Cerebellar nuclear complex (tissue), 1 donor: Measurements from ENCODE around the gene RHBDL2.
"Not testable (repeated sequence)": the region's sequence is repeated elsewhere in the genome, so short reads cannot be mapped to it uniquely, and the experiment has no call there.

ENCODE experiments used
- DNase-seq, 2 experiments: peaks; one replicate each; lab custom pipeline; 2025; lab: John Stamatoyannopoulos, UW

Gene RHBDL2, protein sequence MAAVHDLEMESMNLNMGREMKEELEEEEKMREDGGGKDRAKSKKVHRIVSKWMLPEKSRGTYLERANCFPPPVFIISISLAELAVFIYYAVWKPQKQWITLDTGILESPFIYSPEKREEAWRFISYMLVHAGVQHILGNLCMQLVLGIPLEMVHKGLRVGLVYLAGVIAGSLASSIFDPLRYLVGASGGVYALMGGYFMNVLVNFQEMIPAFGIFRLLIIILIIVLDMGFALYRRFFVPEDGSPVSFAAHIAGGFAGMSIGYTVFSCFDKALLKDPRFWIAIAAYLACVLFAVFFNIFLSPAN

DNA sequence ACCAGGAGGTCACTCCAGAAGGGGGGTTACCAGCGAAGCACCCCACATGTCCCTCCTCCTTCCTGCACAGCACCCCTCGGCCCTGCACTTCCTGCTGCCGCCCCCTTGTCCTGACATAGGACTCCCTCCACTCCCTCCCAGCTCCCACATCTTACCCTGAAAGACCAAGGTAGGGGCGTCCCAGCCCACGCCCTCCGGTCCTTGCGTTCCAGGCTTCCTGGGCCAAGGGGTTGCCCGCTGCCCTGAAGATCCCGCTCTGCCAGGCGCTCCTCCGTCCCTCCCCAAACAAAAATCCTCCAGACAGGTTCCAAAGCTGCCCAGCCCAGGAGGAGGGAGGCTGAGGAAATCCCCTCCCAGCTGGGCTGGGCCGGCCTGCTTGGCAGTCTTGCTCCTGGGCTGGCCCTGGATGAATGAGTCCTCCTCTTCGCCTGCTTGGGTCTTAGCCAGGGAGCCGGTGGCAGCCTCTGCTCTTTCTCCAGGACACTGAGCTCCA lies at the start of gene RHBDL2:
Gene RHBDL2, minus strand, starts transcription at position 304 of the 493 bp plus-strand sequence. CDS start 22,618 bp downstream, outside the sequence.
- DNase-seq: no peak

DNA sequence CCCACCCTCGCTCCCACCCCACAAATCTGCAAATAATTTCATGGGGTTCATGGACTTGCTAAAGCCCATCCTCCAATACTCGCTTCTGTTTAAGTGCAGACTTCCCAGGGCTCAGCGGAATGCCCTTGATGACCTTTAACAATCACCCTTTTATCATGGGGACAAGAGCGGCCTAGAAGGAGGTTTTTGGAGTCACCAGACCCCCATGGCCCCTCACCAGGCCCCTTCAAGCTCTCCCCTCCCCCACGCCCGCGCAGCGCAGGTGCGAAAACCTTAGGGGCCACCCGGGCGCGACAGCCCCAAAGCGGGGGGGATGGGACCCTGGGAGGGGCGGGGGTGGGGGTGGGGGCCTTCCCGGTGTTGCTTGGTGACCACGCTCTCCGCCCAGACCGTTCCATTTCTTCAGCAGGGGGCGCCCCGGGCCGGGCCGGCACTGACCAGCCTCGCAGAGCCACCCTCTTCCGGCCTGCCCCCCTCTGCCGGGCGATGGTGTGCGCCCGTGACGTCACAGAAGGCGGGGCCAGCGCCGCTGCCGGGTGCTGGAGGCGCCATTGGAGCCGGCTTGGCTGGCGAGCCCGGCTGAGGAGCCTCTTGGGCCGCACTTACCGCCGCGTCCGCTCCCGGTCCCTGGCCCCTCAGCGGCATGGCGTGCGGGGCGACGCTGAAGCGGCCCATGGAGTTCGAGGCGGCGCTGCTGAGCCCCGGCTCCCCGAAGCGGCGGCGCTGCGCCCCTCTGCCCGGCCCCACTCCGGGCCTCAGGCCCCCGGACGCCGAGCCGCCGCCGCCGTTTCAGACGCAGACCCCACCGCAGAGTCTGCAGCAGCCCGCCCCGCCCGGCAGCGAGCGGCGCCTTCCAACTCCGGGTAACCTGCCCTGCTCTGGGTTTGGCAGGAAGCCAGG lies 49.4 kb upstream of the RHBDL2 start, which contains the start of gene AKIRIN1:
Gene AKIRIN1, plus strand, starts transcription at position 539 of the 900 bp plus-strand sequence. Its CDS starts 105 bp downstream, at position 644.
- DNase-seq: peak; percentile 73 to 93

GRCh38 chr1:38990386-38990737 lies 48.7 kb upstream of the RHBDL2 start:
- DNase-seq: no peak

DNA sequence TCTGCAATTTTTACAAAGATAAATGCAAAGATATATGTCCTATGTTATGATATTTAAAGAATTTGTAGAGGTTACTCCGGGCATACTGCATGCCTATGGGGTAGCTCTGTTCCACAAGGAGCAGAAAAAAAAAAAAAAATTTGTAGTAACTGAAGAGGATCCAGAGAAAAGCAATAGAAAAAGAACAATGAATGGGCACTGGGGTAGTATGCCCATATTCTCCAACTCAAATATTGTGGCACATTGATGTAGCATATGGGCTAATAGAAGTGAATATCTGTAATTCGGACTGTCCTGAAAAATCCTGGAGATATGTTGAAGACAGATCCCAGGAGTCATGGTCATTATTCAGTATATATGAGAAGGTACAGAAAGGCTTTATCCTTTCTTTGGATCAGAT lies 48.3 kb upstream of the RHBDL2 start:
- no peak for DNase-seq

GRCh38 chr1:38979380-38979779 lies 37.8 kb upstream of the RHBDL2 start:
- DNase-seq: not testable (repeated sequence)

DNA sequence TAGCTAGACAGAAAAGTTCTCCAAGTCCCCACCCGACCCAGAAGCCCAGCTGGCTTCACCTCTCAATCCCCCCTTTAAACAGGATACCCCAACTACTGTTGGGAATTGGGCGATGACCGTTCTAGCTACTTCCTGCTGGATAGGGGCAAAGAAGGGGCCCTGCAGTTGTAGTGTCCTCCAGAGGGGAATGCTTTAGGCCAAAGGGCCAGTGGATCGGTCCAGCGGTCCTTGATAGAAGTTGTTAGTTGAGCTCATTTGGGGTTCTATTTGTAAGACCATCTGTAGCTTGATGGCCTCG lies 36.6 kb upstream of the RHBDL2 start:
- not testable (repeated sequence) for DNase-seq

DNA sequence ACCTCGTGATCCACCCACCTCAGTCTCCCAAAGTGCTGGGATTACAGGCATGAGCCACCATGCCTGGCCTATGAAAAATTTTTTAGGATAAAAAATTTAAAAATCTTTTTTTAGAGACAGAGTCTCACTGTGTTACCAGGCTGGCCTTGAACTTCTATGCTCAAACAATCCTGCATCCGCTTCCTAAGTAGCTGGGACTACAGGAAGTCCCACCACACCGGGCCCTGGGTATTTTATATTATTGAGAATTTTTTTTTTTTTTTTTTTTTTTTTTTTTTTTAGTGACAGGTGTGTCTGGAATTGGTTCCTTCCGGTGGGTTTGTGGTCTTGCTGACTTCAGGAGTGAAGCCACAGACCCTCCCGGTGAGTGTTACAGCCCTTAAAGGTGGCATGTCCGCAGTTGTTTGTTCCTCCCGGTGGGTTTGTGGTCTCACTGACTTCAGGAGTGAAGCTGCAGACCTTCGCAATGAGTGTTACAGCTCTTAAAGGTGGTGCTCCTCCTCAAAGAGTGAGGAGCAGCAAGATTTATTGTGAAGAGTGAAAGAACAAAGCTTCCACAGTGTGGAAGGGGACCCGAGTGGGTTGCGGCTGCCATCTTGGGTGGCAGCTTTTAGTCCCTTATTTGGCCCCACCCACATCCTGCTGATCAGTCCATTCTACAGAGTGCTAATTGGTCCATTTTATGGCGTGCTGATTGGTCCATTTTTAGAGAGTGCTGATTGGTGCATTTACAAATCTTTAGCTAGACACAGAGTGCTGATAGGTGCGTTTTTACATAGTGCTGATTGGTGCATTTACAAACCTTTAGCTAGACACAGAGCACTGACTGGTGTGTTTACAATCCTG lies 36.0 kb upstream of the RHBDL2 start:
- not testable (repeated sequence) for DNase-seq

DNA sequence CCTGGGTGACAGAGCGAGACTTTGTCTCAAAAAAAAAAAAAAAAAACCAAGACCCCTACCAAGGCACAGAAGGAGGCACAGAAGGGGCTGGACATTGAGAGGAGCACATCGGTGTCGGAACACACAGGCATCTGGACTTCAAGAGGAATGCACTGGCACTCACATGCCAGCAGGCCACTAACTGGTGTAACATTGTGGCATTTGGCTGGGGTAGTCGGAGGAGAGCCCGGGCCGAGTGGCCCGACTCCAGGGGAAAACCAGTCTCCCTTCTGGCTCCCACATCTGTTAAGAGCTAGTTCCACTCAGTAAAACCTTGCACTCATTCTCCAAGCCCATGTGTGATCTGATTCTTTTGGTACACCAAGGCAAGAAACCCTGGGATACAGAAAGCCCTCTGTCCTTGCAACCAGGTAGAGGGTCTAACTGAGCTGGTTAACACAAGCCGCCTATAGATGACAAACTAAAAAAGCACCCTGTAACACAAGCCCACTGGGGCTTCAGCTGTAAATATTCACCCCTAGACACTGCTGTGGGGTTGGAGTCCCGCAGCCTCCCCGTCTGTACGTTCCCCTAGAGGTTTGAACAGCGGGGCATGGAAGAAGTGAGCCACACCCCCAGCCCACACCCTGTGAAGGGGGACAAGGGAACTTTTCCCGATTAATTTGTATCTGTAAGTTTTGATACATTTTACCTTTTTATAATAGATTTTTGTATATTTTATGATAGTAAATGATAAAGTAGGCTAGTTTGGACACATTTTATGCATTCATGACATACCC lies 32.2 kb upstream of the RHBDL2 start:
- DNase-seq: no peak

- DNase-seq: not testable (repeated sequence)
These were observed 31.5 kb upstream of the RHBDL2 start for GRCh38 chr1:38973145-38973544.

DNA sequence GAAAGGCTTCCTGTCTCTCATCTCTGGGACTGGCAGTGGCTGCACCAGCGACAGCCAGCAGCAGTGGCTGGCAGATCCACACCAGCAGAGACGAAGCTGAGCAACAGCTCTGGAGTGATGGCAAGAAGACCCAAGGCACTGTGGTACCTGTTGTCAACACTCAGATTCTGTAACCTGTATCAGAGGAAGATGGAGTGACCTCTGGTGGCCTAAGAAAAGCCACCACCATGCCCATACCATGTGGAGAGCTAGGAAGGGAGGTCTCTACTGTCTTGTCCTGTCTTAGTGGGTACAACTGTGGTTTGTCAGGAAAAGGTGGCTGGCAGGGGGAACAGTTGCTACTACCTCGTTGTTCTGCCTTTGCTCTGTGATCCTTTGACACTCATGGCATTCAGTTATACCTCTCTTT lies 22.5 kb upstream of the RHBDL2 start:
- DNase-seq: no peak

GRCh38 chr1:38962560-38962959 lies 20.9 kb upstream of the RHBDL2 start:
- no peak for DNase-seq

DNA sequence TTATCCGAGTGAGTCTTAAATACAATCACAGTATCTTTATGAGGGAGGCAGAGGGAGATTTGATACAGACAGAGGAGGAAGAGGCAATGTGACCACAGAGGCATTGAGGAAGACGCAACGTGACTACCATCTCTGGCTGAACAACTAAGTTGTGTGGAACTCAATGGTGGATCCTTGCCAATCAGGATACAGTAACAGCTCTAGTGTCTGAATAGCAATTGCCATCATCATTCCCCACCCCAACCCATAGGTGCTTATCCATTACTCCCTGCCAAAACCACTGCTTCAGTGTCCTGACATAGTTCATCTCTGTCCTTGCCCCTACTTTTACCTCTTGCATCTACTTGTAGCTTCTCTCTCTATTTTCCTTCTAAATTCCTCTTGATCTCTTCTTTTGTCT lies 20.5 kb upstream of the RHBDL2 start:
- no peak for DNase-seq

GRCh38 chr1:38958967-38959366 lies 17.3 kb upstream of the RHBDL2 start:
- no peak for DNase-seq

DNA sequence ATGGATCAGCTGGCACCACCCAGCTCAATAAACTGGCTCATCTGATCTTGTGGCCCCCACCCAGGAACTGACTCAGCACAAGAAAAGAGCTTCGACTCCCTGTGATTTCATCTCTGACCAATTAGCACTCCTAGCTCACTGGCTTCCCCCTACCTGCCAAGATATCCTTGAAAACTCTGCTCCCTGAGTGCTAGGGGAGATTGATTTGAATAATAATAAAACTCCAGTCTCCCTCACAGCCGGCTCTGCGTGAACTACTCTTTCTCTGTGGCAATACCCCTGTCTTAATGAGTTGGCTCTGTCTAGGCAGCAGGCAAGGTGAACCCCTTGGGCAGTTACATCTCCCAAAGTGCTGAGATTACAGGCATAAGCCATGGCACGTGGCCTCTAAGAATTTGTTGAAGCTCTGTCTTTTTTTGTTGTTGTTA lies 11.8 kb upstream of the RHBDL2 start:
- no peak for DNase-seq

- no peak for DNase-seq
These were observed 8.9 kb upstream of the RHBDL2 start for GRCh38 chr1:38950553-38950952.

DNA sequence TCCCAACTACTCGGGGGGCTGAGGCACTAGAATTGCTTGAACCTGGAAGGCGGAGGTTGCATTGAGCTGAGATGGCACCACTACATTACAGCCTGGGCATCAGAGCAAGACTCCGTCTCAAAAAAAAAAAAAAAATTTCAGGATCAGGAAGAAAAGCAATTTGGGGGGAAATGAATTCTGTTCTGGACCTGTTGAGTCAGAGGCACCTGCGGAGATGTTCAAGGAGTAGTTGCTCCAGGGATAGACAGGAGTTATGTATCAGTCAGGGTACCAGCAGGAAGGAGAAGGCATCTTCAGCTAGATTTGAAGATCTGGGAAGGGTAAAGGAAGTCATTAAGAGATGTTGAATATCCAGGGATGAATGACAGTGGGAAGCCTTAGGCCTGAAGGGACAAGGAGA lies 2.9 kb upstream of the RHBDL2 start:
- no peak for DNase-seq

DNA sequence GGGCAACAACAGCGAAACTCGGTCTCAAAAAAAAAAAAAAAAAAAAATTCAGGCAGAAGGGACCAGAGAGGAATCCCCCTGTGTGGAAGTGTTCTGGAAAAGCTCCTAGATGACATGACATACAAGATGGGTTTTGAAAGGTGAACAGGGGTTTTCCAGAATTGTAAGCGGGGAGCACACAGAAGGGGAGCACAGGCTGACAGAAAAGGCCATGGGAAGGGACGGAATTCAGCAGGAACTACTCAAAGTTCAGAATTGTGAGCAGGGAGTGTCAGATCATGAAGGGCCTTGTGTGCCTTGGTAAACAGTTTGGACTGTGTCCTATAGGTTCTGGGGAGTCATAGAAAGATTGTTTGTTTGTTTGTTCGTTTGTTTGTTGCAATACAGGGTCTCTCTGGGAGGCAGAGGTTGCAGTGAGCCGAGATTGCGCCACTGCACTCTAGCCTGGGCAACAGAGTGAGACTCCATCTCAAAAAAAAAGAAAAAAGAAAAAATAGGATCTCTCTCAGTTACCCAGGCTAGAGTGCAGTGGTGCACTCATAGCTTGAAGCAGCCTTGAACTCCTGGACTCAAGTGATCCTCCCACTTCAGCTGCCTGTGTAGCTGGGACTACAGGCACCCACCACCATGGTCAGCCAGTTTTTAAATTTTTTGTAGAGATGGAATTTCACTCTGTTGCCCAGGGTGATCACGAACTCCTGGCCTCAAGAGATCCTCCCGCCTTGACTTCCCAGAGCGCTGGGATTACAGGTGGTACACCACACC lies 1.2 kb upstream of the RHBDL2 start:
- no peak for DNase-seq

- no peak for DNase-seq
These were observed 537 bp downstream of the RHBDL2 start for GRCh38 chr1:38941093-38941492.

DNA sequence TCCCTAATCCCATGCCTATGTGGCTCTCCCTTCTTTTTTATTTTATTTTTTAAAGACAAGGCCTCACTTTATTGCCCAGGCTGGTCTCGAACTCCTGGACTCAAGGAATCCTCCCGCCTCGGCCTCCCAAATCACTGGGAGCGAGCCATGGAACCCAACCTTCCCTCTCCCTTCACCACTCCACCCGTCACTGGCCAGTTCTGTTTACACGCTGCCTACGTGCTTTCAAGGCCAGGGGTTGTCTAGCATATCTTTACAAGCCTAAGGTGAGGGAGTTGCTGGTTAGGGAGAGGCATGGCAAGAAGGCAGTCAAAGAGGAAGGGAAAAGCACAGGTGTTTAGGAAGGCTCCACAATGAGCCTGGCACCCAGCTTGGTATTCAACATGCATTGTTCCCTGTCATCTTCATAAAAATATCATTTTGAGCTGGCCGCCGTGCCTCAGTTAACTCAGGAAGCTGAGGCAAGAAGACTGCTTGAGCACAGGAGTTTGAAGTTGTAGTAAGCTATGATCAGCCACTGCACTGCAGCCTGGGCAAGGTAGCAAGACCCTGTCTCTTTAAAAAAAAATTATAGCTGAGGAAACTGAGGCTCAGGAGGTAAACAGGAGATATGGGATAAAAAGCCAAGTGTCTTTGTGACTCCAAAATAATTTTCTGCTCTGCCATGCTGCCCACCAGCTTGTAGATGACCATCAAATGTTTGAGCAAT lies 1.1 kb downstream of the RHBDL2 start:
- no peak for DNase-seq

- no peak for DNase-seq
These were observed 2.8 kb downstream of the RHBDL2 start for GRCh38 chr1:38938722-38939260.
